Activated B cell treated with CpG ODN at 0.5 μM for 24 hours (primary cell): ENCODE measurements around the gene SLC16A5. TPM values are rescaled to one million over a fixed set of nuclear protein-coding genes. Genes with fewer than 3 reads are reported as not detected.

Experiments used
- ATAC-seq: fragments of 200-7000 bp; cut with Tn5 transposase; one replicate; pipeline ENCODE4 v1.10.0; 2021; ENCODE audit warnings: low read depth, mild to moderate bottlenecking, moderate library complexity
- CTCF ChIA-PET: fragments of 350-600 bp; sonication (Branson Sonifier 250); formaldehyde crosslinking; loops from one replicate; lab custom pipeline; 2021; ENCODE audit warnings: antibody characterized with exemption; lab: Charles Lee
- POLR2A ChIA-PET: fragments of 350-600 bp; sonication (Branson Sonifier 250); formaldehyde crosslinking; loops from one replicate; lab custom pipeline; 2021; ENCODE audit warnings: antibody characterized with exemption; lab: Charles Lee
- DNase-seq: peaks from one replicate; pipeline ENCODE4 v3.0.0; 2022
- H3K27ac Mint-ChIP-seq: one replicate; pipeline ENCODE4 v1.8.0; 2020; ENCODE audit warnings: mixed read lengths
- H3K27me3 Mint-ChIP-seq: one replicate; pipeline ENCODE4 v1.8.0; 2021; ENCODE audit warnings: mixed read lengths
- H3K36me3 Mint-ChIP-seq: one replicate; pipeline ENCODE4 v1.8.0; 2021; ENCODE audit warnings: low read depth, mixed read lengths
- H3K4me1 Mint-ChIP-seq: one replicate; pipeline ENCODE4 v1.8.0; 2021; ENCODE audit warnings: mixed read lengths
- H3K4me3 Mint-ChIP-seq: one replicate; pipeline ENCODE4 v1.8.0; 2020; ENCODE audit warnings: mild to moderate bottlenecking, mixed read lengths
- H3K9me3 Mint-ChIP-seq: one replicate; pipeline ENCODE4 v1.8.0; 2020; ENCODE audit warnings: mixed read lengths
- intact Hi-C: fragments of 100-400 bp; cut with micrococcal nuclease; formaldehyde crosslinking; loops from one replicate; pipeline ENCODE4 v1.15.1; 2024
- total RNA-seq: library from RNA; stranded (reverse); gene quantifications from 2 replicates; pipeline ENCODE4 v1.2.3, GENCODE V29; 2022
- TF ChIP-seq, protein P1 (sequence below): fragments of 200-600 bp; IDR thresholded peaks from one replicate; pipeline ENCODE4 v1.8.0; 2022; ENCODE audit warnings: antibody characterized with exemption, mild to moderate bottlenecking

Gene SLC16A5
- total RNA-seq, 1 donor from 2014 or later, result 5.7 TPM

DNA sequence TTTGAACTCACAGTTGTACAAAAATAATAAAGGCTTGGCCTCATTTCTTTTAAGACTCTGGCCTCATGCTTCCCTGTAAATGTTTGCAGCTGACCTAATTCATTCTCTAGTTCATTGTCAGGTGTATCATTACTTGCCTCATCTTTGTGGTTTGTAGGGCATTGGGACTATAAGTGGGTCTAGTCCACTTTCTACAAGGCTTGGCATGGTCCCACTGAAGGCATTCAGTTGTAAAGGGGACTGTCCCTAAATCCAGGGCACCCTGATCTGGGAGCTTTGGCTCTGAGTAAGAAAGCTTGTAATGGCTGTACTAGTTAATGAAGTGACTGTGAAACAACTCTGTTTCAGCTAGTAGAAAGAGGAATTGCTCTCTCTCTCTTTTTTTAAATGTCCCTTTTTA is 38.0 kb upstream of the SLC16A5 start:
- Mint-ChIP-seq H3K4me1 (peaks cover 32% of the 10 kb centered on the region), H3K27me3 (no peaks in the 10 kb centered on the region), H3K4me3 (no peak overlapping the region), H3K9me3 (no peaks in the 10 kb centered on the region), H3K27ac (no peak overlapping the region), H3K36me3 (peaks cover 48% of the 10 kb centered on the region)
- ChIA-PET POLR2A (interaction anchor here (1.2 to 3.9 kb wide), 2 partner anchors 15 to 156 kb away, joined by 4 to 31 read pairs; partner anchors contain the start of gene NUP85), CTCF (interaction anchor here (0.6 to 3.0 kb wide), 2 partner anchors 64 to 88 kb away, joined by 3 to 12 read pairs; no protein-coding TSS in a partner anchor)
- ATAC-seq (no peak), DNase-seq (no peak)
- intact Hi-C loops, result no loop called here
- TF ChIP-seq, protein P1, sequence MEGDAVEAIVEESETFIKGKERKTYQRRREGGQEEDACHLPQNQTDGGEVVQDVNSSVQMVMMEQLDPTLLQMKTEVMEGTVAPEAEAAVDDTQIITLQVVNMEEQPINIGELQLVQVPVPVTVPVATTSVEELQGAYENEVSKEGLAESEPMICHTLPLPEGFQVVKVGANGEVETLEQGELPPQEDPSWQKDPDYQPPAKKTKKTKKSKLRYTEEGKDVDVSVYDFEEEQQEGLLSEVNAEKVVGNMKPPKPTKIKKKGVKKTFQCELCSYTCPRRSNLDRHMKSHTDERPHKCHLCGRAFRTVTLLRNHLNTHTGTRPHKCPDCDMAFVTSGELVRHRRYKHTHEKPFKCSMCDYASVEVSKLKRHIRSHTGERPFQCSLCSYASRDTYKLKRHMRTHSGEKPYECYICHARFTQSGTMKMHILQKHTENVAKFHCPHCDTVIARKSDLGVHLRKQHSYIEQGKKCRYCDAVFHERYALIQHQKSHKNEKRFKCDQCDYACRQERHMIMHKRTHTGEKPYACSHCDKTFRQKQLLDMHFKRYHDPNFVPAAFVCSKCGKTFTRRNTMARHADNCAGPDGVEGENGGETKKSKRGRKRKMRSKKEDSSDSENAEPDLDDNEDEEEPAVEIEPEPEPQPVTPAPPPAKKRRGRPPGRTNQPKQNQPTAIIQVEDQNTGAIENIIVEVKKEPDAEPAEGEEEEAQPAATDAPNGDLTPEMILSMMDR, result no peak

DNA sequence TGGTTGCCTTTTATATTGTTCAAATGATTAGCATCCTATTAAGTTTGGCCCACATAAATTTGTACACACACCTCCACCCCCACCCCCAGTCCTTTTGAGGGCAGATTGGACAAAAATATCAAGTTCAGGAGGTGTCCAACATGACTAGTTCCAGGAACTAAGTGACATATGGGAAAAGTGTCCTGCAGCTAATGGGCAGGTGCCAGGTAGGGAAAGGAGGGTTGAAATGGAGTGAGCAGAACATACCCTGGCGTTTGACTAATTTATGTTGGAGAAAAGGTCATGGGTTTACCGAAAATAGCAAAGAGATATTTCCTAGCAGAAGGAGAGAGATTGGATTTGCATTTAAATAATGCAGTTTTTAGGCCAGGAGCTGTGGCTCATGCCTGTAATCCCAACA is 35.8 kb upstream of the SLC16A5 start:
- ChIA-PET POLR2A (no interaction called here), CTCF (interaction anchor here (1.4 to 1.8 kb wide), 3 partner anchors 26 to 150 kb away, joined by 3 to 4 read pairs (median 3); no protein-coding TSS in a partner anchor)
- Mint-ChIP-seq H3K27ac (no peak overlapping the region), H3K4me1 (peaks cover 17% of the 10 kb centered on the region), H3K27me3 (no peaks in the 10 kb centered on the region), H3K9me3 (no peaks in the 10 kb centered on the region), H3K4me3 (no peak overlapping the region), H3K36me3 (peaks cover 55% of the 10 kb centered on the region)
- intact Hi-C loops, result no loop called here
- TF ChIP-seq, protein P1, result no peak
- DNase-seq (no peak), ATAC-seq (no peak)

GRCh38 chr17:75059369-75060345 is 28.1 kb upstream of the SLC16A5 start:
- POLR2A ChIA-PET, result interaction anchor here (0.7 to 1.3 kb wide), 2 partner anchors 33 to 112 kb away, joined by 3 to 4 read pairs; no protein-coding TSS in a partner anchor
- CTCF ChIA-PET, result interaction anchor here (0.6 to 3.3 kb wide), 8 partner anchors 46 to 736 kb away, joined by 3 to 25 read pairs (median 3); no protein-coding TSS in a partner anchor
- Mint-ChIP-seq H3K4me1 (no peaks in the 10 kb centered on the region), H3K27me3 (no peaks in the 10 kb centered on the region), H3K9me3 (no peaks in the 10 kb centered on the region), H3K4me3 (no peak overlapping the region), H3K36me3 (peaks cover 66% of the 10 kb centered on the region), H3K27ac (no peak overlapping the region)
- DNase-seq, result no peak
- no peak for ATAC-seq
- TF ChIP-seq, protein P1, result no peak
- intact Hi-C loops, result loop anchor here (5.0 kb wide), 1 partner anchor 123 kb away; the partner anchor contains the start of gene SUMO2

GRCh38 chr17:75060434-75061054 is 27.2 kb upstream of the SLC16A5 start:
- TF ChIP-seq, protein P1, result no peak
- DNase-seq (no peak), ATAC-seq (no peak)
- no peaks in the 10 kb centered on the region for H3K9me3 Mint-ChIP-seq
- H3K4me3 Mint-ChIP-seq, result no peak overlapping the region
- intact Hi-C loops, result loop anchor here (5.0 kb wide), 1 partner anchor 122 kb away; the partner anchor contains the start of gene SUMO2
- H3K27ac Mint-ChIP-seq, result no peak overlapping the region
- no peaks in the 10 kb centered on the region for H3K27me3 Mint-ChIP-seq
- no peaks in the 10 kb centered on the region for H3K4me1 Mint-ChIP-seq
- CTCF ChIA-PET, result interaction anchor here (0.6 to 3.3 kb wide), 9 partner anchors 9 to 735 kb away, joined by 3 to 25 read pairs (median 3); partner anchors contain the start of genes ATP5PD and KCTD2
- POLR2A ChIA-PET, result interaction anchor here (0.7 to 1.2 kb wide), 3 partner anchors 26 to 40 kb away, joined by 3 read pairs; no protein-coding TSS in a partner anchor
- peaks cover 68% of the 10 kb centered on the region for H3K36me3 Mint-ChIP-seq
